ENCODE data around the gene OR2M5. TPM values are rescaled to one million over a fixed set of nuclear protein-coding genes. Genes with fewer than 3 reads are reported as not detected.

OR2M5 gene
- total and polyA plus RNA-seq, 2 of the 8 experiments (the other 6 are each of a cell fraction or from before 2014, with no cell fraction given), result not detected

GRCh38 chr1:248143311-248143710 lies 1.6 kb upstream of the OR2M5 start:
- Histone ChIP-seq H4K8ac (ENCODE audit: extremely low read depth, insufficient read depth, low read length) (no peak overlapping the region), H2AK5ac (ENCODE audit: low read depth, low read length) (no peak overlapping the region), H3K9ac (replicated peaks in 1 of 4; ENCODE audit: extremely low read depth in 1 of 4, low read depth in 3 of 4, low read length in 3 of 4) (no peak overlapping the region), H3K14ac (ENCODE audit: insufficient read length) (no peak overlapping the region), H4K91ac (replicated peaks; ENCODE audit: insufficient read length, low read length) (no peak overlapping the region), H2BK120ac (replicated peaks; ENCODE audit: low read depth, low read length) (no peak overlapping the region), H3K36me3 (ENCODE audit: control insufficient read depth in 2 of 4, insufficient read depth in 4 of 4, low read length in 3 of 4) (no peaks in the 10 kb centered on the region), H3K79me2 (ENCODE audit: control insufficient read depth in 1 of 2, insufficient read depth in 2 of 2, low read length in 2 of 2) (no peaks in the 10 kb centered on the region), H4K5ac (ENCODE audit: insufficient read length, low read depth, low read length) (no peak overlapping the region), H2AFZ (ENCODE audit: low read length) (no peak overlapping the region), H2BK12ac (ENCODE audit: low read depth, low read length) (no peak overlapping the region), H3K4me2 (ENCODE audit: insufficient read depth in 1 of 2, low read depth in 2 of 2, low read length in 2 of 2) (no peak overlapping the region), H3K18ac (ENCODE audit: extremely low read depth, low read length) (no peak overlapping the region), H3K4me3 (ENCODE audit: extremely low read depth in 1 of 4, insufficient read depth in 2 of 4, low read depth in 3 of 4, low read length in 4 of 4) (0 out of 8 replicates have a peak overlapping the region, but pooled peaks of 1 of the 4 experiments have one; percentile 2), H3K56ac (replicated peaks; ENCODE audit: insufficient read length, low read depth, low read length) (no peak overlapping the region), H3K4ac (replicated peaks; ENCODE audit: insufficient read length, low read depth, low read length) (no peak overlapping the region), H3K23ac (ENCODE audit: insufficient read length) (no peak overlapping the region), H2BK15ac (ENCODE audit: low read length) (no peak overlapping the region), H2BK20ac (ENCODE audit: low read length) (no peak overlapping the region), H3K27me3 (replicated peaks in 1 of 4; ENCODE audit: control insufficient read depth in 3 of 4, extremely low read depth in 1 of 4, insufficient read depth in 3 of 4, low read length in 3 of 4) (no peaks in the 10 kb centered on the region), H3K4me1 (replicated peaks in 1 of 4; ENCODE audit: control insufficient read depth in 3 of 4, insufficient read depth in 4 of 4, low read length in 3 of 4) (no peaks in the 10 kb centered on the region), H3K79me1 (ENCODE audit: low read depth, low read length) (no peaks in the 10 kb centered on the region), H3K9me3 (ENCODE audit: insufficient read depth in 2 of 2, low read depth in 1 of 2, low read length in 1 of 2) (peaks cover 57 to 59% of the 10 kb centered on the region in 2 experiments), H3K23me2 (ENCODE audit: low read depth, low read length) (no peaks in the 10 kb centered on the region), H4K20me1 (replicated peaks in 1 of 2; ENCODE audit: control insufficient read depth in 1 of 2, insufficient read depth in 2 of 2, low read length in 2 of 2) (no peaks in the 10 kb centered on the region), H3K27ac (ENCODE audit: low read depth, low read length) (no peak overlapping the region), H2BK5ac (ENCODE audit: low read depth, low read length) (no peak overlapping the region)
- ChIA-PET POLR2A (ENCODE audit: partially characterized antibody) (no interaction called here), CTCF (ENCODE audit: partially characterized antibody) (no interaction called here)
- no peak for DNase-seq (ENCODE audit: low read depth in 1 of 2, low spot score in 2 of 2)
- FAIRE-seq, result no peak
- 71% methylated on average over 1 of the region's 1 CpG; no CpG with 5 or more reads in 1 of the 2 experiments for WGBS, 2 experiments (ENCODE audit: extremely low coverage in 1 of 2, insufficient coverage in 1 of 2, insufficient read length in 1 of 2, insufficient replicate concordance in 2 of 2, low coverage in 1 of 2, low lambda C conversion rate in 2 of 2, missing lambda C conversion rate in 1 of 2)
- TF ChIP-seq POLR2A (IDR thresholded peaks at IDR 0.05; ENCODE audit: control extremely low read depth in 1 of 2, low read depth in 2 of 2, low read length in 2 of 2) (no peak), SP1 (IDR thresholded peaks at IDR 0.05; ENCODE audit: low read depth, low read length) (no peak), BCL11A (IDR thresholded peaks at IDR 0.05; ENCODE audit: low read depth in 2 of 2, low read length in 2 of 2) (no peak), RXRA (IDR thresholded peaks at IDR 0.05; ENCODE audit: insufficient read depth, low read depth, low read length) (no peak), TBP (IDR thresholded peaks at IDR 0.05; ENCODE audit: low read depth, low read length) (no peak)
